IPS-18c (cell line): Measurements from ENCODE around the gene VRK3.

Source experiments
- H3K4me3 ChIP-seq: 2 replicates; pipeline ENCODE4 v1.7.0; 2013; ENCODE audit warnings: low read depth, mild to moderate bottlenecking, low read length, moderate library complexity; ENCODE audit not compliant: insufficient read depth
- H3K9me3 ChIP-seq: one replicate; pipeline ENCODE4 v1.6.1; 2013; ENCODE audit warnings: mild to moderate bottlenecking, low read length, moderate library complexity; ENCODE audit not compliant: control insufficient read depth, insufficient read depth

Gene VRK3

GRCh38 chr19:50002386-50002960, 22.7 kb downstream of the VRK3 start:
- no peaks in the 10 kb centered on the region for H3K9me3 ChIP-seq
- H3K4me3 ChIP-seq, result no peak overlapping the region

GRCh38 chr19:50001775-50002174, 23.4 kb downstream of the VRK3 start:
- H3K4me3 ChIP-seq, result no peak overlapping the region
- H3K9me3 ChIP-seq, result no peaks in the 10 kb centered on the region

- H3K9me3 ChIP-seq, result no peaks in the 10 kb centered on the region
- H3K4me3 ChIP-seq, result no peak overlapping the region
Observed at GRCh38 chr19:50000841-50001557, 24.2 kb downstream of the VRK3 start.

- Histone ChIP-seq H3K9me3 (no peaks in the 10 kb centered on the region), H3K4me3 (no peak overlapping the region)
Observed at GRCh38 chr19:50000038-50000840, 24.9 kb downstream of the VRK3 start.

- no peaks in the 10 kb centered on the region for H3K9me3 ChIP-seq
- no peak overlapping the region for H3K4me3 ChIP-seq
Observed at GRCh38 chr19:49999371-50000010, 25.7 kb downstream of the VRK3 start.

- Histone ChIP-seq H3K9me3 (peaks cover 2% of the 10 kb centered on the region), H3K4me3 (no peak overlapping the region)
Observed at GRCh38 chr19:49997709-49998108, 27.5 kb downstream of the VRK3 start.

- Histone ChIP-seq H3K9me3 (no peaks in the 10 kb centered on the region), H3K4me3 (no peak overlapping the region)
Observed at GRCh38 chr19:49988433-49988832, 36.7 kb downstream of the VRK3 start.

- Histone ChIP-seq H3K4me3 (no peak overlapping the region), H3K9me3 (no peaks in the 10 kb centered on the region)
Observed at GRCh38 chr19:49988007-49988406, 37.2 kb downstream of the VRK3 start.

GRCh38 chr19:49987159-49987698, 37.9 kb downstream of the VRK3 start:
- no peak overlapping the region for H3K4me3 ChIP-seq
- no peaks in the 10 kb centered on the region for H3K9me3 ChIP-seq

GRCh38 chr19:49986354-49986753, 38.8 kb downstream of the VRK3 start:
- H3K9me3 ChIP-seq, result no peaks in the 10 kb centered on the region
- no peak overlapping the region for H3K4me3 ChIP-seq

GRCh38 chr19:49985871-49986270, 39.3 kb downstream of the VRK3 start:
- no peaks in the 10 kb centered on the region for H3K9me3 ChIP-seq
- no peak overlapping the region for H3K4me3 ChIP-seq

- Histone ChIP-seq H3K4me3 (no peak overlapping the region), H3K9me3 (no peaks in the 10 kb centered on the region)
Observed at GRCh38 chr19:49984491-49984890, 40.7 kb downstream of the VRK3 start.

- no peak overlapping the region for H3K4me3 ChIP-seq
- no peaks in the 10 kb centered on the region for H3K9me3 ChIP-seq
Observed at GRCh38 chr19:49983645-49984229, 41.4 kb downstream of the VRK3 start.

GRCh38 chr19:49981603-49982593, 43.3 kb downstream of the VRK3 start:
- H3K9me3 ChIP-seq, result no peaks in the 10 kb centered on the region

GRCh38 chr19:49978324-49978723, 46.8 kb downstream of the VRK3 start:
- Histone ChIP-seq H3K4me3 (no peak overlapping the region), H3K9me3 (no peaks in the 10 kb centered on the region)

More at GRCh38 chr19:49981603-49982593, 43.3 kb downstream of the VRK3 start:
- no peak overlapping the region for H3K4me3 ChIP-seq

GRCh38 chr19:49977881-49978280, 47.3 kb downstream of the VRK3 start:
- Histone ChIP-seq H3K9me3 (no peaks in the 10 kb centered on the region), H3K4me3 (no peak overlapping the region)
